Hematopoietic multipotent progenitor cell treated with erythropoietin and hydrocortisone succinate and interleukin-3 and kit ligand, for 4 days (in vitro differentiated cells): ENCODE measurements around the gene VWA2.
A peak's percentile ranks its signal among the peaks of the same experiment; 100 is the strongest.

Source experiments
- DNase-seq: peaks from one replicate; pipeline ENCODE4 v3.0.0-alpha.2; 2015

Gene VWA2

GRCh38 chr10:114303556-114303955, 64.5 kb downstream of the VWA2 start:
- DNase-seq = no peak

DNA sequence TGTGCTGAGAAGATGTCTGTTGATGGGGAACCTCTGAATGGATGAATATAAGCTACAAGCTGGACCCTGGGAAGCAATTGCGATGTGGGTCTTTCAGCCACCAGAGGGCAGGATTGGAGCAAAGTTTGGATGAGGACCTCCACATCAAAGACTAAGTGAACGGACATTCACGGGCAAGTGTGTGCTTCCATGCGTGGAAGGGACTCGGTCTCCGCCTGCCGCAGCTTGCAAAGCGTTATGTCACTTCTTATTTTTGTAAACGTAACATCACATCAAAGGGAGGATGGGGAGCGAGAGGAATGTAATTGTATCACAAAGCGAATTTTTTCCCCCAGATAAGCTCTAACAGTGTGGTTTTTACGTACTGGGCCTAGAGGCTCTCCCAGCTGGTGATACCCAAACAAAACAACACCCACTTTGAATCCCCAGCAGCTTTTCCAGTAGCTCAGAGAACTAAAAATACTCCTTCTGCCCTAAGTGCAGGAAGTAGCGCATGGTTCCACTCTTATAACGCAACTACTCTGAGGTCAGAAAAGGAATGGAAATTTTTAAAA, 65.0 kb downstream of the VWA2 start:
- DNase-seq = peak; percentile 93

- DNase-seq = peak; percentile 79
Observed at GRCh38 chr10:114304571-114305421, 65.7 kb downstream of the VWA2 start.

DNA sequence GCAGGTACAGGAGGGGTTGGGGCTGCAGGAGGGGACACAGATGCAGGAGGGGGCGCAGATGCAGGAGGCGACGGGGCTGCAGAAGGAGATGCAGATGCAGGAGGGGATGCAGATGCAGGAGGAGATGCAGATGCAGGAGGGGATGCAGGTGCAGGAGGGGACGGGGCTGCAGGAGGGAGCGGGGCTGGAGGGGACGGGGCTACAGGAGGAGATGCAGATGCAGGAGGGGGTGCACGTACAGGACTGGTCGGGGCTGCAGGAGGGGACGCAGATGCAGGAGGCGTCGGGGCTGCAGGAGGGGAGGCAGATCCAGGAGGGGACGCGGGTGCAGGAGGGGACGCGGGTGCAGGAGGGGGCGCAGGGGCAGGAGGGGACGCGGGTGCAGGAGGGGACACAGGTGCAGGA, 66.5 kb downstream of the VWA2 start:
- no peak for DNase-seq

DNA sequence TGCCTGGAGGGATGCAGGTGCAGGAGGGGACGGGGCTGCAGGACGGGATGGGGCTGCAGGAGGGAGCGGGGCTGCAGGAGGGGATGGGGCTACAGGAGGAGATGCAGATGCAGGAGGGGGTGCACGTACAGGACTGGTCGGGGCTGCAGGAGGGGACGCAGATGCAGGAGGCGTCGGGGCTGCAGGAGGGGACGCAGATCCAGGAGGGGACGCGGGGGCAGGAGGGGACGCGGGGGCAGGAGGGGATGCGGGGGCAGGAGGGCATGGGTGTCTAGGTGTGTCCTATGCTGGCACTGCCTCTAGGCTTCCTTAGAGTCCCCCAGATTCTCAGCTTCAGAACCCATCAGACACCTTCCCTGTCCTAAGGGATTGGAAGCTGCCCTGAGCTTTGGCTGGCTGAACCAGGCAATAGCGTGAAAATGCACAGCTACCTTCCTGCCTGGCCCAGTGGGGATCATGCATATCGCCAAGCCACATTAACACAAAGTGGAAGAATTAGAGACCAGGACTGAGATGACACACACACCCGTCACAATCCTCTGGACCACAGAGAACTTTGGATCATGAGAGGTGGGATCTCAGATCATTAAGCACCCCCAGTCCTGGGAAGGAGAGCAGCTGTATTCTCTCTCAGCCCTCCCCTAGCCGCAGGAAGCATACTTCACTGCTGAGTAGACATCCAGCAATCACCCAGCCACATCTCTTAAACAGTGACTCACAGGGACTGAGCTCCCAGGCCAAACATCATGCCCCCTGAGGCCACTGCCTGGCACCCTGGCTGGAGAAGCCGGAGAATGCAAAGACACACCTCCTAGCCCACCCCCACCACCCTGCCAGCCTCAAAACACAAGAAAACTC, 67.3 kb downstream of the VWA2 start:
- DNase-seq = no peak

- DNase-seq = no peak
Observed at GRCh38 chr10:114307731-114308130, 68.7 kb downstream of the VWA2 start.

GRCh38 chr10:114308531-114309363, 69.7 kb downstream of the VWA2 start:
- no peak for DNase-seq

DNA sequence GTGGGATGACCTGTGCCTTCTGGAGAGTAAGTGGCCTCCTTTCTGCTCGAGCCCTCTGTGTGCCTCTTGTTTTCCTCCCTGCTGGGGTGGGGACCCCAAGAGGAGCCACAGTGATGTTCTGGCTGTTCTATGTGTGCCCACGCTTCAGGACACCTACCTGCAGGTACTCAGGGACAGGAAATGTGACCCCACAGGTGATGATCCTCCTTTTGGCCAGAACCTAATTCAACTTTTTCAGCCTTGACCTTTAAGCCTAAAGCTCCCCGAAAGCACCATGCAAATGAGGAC, 70.3 kb downstream of the VWA2 start:
- DNase-seq = no peak

DNA sequence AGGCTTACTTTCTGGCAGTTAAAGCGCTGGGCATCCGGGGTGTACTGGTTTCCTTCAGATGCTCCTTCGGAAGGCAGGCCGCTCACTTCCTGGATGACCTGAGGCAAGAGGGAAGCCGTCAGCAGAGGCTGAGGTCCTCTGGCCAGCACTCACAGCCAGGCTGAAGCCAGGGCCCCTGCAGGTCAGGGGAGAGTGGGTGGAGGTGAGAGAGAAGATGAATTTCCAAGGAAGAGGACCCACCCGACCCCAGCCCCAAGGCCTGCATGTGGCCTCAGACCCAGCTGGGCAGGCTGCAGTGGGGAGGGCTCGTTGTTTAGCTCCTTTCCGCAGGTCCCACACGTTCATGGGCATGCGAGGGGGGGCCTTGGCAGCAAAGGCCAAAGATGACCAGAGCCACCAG, 71.3 kb downstream of the VWA2 start:
- no peak for DNase-seq

GRCh38 chr10:114311023-114311422, 72.0 kb downstream of the VWA2 start:
- no peak for DNase-seq

- DNase-seq = no peak
Observed at GRCh38 chr10:114311496-114312209, 72.6 kb downstream of the VWA2 start.

DNA sequence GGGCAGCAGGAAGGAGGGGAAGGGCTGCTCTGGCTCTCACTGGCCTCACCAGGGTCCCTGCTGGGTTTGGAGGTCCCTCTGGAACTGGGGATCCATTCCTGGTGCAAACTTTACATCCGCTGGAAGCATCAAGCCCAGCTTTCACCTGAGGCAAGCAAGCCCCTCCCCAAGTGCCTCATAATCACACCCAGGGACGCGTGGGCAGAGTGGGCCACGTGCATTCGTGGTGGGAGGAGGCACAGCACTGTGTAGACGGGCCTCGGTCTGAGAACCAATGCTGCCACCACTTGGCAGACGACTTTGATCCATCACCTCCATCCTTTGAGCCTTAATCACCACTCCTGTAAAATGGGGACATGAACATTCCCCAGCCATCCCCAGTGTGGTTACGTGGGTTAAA, 74.1 kb downstream of the VWA2 start:
- no peak for DNase-seq

GRCh38 chr10:114313866-114314265, 74.8 kb downstream of the VWA2 start:
- DNase-seq = no peak

DNA sequence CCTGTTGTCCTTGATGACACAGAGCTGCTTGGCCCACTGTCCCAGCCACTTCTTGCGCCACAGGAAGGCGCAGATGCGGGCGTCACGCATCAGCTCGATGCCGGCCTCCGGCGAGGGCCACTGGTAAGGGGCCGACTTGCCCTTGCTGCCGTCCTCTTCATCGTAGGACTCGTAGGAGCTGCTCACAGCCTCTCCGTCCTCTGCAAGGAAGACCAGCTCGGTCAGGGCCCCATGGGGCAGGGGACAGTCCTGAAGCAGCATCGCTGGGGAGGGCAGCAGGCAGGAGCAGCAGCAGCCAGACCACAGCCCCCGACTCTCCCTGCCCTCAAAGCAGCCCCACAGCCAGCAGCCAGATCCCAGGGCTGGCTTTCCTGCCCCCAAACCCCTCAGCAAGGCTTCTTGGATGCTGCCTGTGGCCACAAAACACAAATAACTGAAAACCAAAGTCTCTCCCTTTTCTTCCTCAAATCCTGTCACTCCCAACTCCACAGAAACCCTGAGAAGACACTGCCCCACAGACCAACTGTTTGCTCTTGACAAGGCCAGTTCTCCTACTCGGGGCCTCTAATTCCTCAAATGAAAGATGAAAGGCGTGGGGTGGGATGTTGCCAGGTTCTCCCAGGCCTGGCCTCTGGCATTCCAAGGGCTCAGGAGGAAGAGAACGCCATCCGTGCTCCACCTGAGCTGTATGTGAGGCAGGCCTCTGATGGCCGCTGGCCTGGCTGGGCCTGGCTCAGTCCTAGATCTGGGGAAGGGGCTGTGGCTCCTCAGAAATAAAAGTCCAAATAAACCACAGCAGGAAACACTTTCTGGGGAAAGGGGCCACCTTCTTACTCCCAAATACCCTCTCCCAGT, 76.7 kb downstream of the VWA2 start:
- DNase-seq = no peak

GRCh38 chr10:114316744-114317143, 77.7 kb downstream of the VWA2 start:
- no peak for DNase-seq

GRCh38 chr10:114319406-114320248, 80.6 kb downstream of the VWA2 start:
- DNase-seq = no peak

DNA sequence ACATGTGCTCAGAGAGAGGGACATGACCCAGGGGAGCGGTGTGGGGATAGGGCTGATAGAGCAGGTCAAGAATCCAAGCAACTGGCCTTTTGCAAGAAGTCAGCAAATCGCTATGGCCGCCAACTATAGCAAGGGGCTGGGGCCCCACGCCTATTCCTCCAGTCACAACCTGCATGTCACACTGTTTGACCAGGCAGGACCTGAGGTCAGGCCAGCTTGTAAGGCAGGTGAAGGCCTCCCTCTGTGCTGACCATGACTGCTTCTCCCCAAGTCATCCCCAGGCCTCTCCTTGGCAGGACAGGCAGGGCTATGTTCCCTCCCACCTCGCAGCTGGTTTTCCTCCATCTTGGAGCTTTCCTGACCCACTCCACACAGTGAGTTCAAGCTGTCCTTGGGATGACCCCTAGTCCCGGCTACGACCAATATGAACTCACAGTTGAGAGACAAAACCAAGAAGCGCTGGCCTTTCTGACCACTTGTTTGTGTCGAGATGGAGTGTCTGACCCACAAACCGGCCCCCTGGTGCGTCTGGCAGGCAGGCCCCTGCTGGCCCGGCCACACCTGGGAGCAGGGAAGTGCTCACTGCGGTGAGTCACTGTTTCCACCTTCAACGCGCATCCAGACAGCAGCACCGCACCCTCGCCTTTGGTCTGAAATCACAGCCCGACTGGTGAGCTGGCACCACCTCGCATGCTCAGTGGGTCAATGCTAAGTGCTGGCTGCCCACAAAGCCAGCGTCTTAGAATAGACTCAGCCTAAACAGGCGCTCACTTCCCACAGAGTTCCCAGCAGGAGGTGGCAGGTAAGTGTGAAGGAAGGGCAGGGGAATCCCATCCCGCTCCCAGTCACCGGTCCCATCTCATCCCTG, 81.4 kb downstream of the VWA2 start:
- DNase-seq = no peak

GRCh38 chr10:114322344-114322743, 83.3 kb downstream of the VWA2 start:
- DNase-seq = no peak

DNA sequence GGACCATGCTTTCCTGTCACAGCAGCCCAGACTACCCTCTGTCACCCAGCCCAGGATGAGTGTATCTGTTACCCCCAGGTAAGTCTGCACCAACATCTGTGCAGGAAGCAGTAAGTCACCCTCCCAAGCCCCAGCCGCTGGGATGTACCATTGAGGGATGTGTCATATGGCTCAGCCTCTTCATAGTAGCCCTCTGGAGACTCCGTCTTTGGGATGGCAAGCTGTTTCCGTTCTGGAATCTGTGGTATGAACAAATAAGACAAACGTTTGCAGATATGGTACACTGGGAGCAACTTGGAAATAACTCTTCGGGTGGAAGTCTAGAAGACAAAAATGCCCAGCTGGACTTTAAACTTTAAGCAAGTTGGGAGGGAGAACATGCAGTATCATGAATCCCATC, 84.0 kb downstream of the VWA2 start:
- no peak for DNase-seq
